Ramos (cell line): ENCODE measurements around the gene NEDD1.

Experiments
- in situ Hi-C: fragments of 300-500 bp; cut with MboI; formaldehyde crosslinking; loops from one replicate; pipeline ENCODE4 v1.14.3; 2022; ENCODE audit warnings: low sequenced_read_pairs; ENCODE audit not compliant: unreplicated experiment

NEDD1 gene

DNA sequence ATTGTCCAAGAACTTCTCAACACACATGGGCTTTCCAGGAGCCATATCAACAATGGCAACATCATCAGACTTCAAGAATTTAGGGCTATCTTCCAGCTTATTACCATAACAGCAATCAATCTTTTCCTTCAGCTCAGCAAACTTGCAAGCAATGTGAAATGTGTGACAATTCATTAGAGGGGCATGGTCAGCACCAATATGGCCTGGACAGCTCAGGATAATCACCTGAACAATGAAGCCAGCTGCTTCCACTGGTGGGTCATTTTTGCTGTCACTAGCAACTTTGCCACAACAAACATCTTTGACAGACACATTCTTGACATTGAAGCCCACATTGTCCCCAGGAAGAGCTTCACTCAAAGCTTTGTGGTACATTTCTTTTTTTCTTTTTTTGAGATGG is 5.9 kb upstream of the NEDD1 start:
- in situ Hi-C loops: no loop called here

DNA sequence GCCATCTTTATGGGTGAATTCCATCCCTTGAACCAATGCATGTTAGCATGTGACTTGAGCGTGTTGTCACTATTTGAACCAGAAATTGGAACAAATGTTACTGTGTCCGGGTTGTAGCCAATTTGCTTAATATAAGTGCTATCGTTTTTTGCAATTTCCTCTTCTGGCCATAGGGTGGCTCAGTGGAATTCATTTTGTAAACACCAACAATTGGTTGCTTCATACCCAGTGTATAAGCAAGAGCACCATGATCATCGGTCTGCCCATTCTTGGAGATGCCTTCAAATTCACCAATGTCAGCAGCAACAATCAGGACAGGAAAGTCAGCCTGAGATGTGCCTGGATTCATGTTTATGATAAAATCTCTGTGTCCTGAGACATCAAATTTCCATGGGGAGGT is 5.0 kb upstream of the NEDD1 start:
- in situ Hi-C loops: no loop called here

DNA sequence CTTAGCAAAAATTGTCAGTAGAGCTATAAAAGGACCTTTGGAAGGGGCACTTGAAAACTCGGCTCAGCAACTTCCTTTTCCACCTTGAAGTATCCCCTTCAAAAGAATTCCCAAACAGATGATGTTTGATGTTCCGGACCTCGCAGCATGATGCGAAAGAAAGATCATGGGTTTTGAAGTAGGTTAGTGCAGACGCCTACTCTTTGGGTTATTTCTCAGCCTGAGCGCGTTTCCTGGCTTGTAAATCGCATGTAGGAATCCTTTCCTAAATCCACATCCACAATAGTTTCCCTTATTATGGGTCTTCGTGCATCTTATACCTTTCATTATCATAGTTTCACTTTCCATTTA is 584 bp upstream of the NEDD1 start:
- in situ Hi-C loops: no loop called here

DNA sequence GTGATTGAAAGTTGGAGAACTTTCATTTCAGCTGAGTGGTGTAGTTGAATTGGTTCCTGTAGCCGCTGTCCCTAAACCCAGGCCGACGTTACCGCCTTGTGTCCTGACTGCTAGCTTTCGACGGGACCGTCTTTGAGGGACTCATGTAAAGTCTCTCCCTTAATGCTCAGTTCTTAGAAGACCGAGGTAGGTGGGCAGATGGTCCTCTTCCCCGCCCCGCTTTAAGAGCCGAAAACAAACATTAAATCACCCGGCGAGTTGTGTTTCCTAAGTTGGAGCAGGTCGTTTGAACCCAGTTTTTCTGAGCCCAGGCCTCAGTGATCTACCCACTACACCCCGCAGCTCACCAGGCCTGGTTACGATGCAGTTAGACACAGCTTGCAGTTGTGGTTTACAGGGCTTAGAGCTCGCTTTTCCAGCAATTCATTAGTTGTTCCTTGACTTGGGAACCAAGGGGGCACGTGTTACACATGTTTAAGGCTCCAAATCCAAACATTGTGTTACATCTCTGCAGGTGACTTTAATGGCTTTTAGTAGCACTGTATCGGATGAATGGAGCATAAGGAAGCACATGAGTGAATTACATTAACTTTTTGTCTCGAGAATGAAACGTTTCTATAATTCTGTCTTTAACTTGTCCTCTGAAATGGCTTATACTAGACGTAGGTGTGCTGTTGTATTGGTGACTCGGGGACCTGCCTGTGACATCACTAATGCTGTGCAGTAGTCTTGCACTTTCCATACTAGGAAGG is 790 bp downstream of the NEDD1 start:
- in situ Hi-C loops: no loop called here

DNA sequence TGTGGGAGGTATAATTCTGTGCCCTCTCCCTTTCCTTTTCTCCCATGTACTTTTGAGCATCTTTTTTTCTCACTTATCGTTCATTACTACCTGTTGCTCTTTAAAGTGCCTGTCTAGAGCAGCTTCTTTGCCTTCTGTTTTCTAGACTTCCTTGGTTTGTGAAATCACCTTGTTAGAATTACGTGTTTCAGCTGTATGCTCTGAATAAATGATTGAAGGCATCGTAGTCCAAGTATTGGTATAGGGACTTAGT is 1.3 kb downstream of the NEDD1 start:
- in situ Hi-C loops: no loop called here

DNA sequence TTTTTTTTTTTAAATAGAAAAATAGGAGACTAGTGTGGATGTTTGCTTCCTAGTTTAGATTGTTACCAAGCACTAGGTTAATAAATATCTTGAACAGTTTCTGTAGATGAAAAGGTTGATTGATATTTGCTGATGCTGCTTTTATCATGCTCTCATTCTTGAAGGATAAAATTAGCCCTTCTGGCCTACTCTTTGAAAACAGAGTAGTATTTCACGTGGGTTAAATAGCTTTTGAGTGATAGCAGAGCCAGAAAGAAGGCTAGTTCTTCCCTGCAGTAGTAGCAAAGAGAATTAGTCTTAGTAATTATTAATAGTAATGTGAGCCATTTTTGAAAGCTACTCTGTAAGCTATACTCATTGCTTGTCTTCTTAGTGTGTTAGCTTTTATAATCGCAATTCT is 5.2 kb downstream of the NEDD1 start:
- in situ Hi-C loops: no loop called here

DNA sequence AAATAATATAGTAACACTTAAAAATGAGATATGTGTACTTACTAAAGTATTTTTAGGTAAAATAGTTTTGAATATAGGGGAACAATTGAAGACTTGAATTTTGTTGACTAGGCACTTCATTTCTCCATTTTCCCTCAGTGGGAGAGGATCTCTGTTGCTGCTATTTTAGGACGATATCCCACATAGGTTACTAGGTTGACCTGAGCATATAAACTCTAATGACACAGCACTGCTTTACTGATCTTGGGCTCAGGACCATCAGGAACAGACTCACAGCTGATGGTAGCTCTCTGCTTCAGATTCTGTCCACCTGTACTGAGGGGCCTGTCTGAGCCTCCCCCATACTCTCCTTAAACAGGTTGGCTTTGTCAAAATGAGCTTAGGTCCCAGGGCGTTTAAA is 5.9 kb downstream of the NEDD1 start:
- in situ Hi-C loops: no loop called here

DNA sequence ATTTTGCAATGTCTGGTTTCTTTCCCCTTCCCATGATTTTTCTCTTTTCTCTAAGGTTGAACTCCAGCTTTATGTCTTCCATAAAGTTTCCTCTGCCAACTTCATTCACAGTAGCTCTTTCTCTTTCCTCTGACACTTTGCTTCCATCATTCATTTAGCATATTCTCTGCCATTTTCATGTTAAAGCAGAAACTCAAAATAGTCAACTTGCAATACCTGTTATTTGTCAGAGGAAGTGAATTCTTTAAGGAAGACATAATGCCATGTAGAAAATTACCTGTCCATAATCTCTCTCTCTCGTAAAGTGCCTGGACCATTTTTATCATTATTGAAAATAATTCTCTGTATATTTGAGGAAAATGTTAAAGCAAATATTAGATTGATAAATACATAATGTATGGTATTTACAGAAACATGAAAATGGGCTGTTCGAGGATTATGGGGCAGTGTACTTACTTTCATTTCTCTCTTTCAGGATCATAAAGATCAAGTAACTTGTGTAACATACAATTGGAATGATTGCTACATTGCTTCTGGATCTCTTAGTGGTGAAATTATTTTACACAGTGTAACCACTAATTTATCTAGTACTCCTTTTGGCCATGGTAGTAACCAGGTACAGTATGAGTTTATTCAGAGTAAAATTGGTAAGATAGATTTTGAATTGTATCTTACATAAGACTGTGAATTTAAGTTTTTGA is 12.6 kb downstream of the NEDD1 start:
- in situ Hi-C loops: no loop called here

DNA sequence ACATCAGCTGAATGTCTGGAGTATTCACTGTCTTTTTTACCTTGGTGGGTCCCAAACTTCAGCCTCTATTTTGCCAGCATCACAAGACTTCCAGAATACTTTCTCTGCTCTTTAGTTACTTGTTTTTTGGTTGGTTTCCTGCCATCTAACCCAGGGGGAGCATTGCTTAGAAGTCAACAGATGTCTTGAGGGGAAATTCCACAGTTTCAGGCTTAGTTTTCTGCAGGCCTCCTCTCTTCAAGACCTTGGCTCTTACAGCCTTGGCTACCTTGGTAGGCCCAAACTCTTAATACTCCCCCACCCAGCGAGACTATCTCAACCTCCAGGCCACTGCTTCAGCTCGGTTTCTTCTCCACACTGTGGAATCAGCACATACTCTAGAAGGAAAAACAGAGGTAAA is 41.7 kb downstream of the NEDD1 start:
- in situ Hi-C loops: no loop called here

DNA sequence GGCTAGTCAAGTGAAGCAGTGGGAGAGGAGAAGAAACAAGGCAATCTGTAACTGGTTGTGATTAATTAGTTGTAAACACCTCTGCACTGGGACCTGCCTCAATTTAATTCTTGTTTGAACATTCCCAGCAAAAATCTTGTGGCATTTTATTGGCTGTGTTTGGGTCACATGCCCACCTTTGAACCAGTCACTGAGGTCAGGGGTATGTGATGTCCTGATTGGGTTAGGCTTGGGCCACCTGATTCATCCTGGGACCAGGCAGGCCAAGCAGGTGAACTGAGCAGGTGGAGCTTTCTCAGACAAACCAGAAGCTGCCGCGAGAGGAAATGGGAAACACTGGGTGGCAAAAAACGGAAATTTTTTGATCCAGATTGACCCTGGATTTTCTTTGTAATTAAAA is 72.5 kb downstream of the NEDD1 start:
- in situ Hi-C loops: loop anchor here (25.0 kb wide), 1 partner anchor 1408 kb away; no protein-coding TSS in a partner anchor

DNA sequence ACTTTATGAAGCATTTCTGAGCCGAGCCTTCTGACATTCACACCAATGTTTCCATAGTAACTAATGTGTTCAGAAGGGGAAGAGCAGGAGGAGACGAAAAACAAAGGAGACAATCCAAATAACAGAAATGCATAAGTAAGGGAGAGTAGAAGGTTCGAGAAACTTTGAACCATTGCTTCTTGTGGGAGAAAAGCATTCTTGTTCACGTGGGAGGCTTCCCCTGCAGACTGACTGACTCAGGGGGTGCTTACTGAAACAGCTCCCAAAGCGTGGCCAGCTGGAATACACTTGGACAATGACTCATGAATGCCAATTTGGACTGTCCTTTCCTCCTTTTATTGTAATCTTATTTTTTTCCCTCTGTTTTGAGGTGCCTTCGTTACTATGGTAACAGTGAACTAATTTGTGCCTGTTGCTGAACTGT is 73.9 kb downstream of the NEDD1 start:
- in situ Hi-C loops: loop anchor here (10.0 to 25.0 kb wide), 2 partner anchors 396 to 1406 kb away; no protein-coding TSS in a partner anchor

DNA sequence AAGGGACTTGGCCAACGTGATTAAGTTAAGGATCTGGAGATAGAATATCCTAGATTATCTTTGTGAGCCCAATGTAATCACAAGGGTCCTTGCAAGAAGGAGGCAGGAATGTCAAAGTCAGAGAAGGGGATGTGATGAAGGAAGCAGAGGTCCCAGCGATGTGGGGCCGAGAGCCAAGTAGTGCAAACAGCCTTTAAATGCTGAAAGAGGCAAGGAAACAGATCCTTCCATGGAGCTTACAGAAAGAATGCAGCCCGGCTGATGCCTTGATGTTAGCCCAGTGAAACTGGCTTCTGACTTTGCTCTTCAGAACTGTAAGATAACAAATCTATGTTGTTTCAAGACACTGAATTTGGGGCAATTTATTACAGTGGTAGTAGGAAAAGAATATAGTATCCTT is 74.9 kb downstream of the NEDD1 start:
- in situ Hi-C loops: loop anchor here (10.0 to 25.0 kb wide), 2 partner anchors 397 to 1405 kb away; no protein-coding TSS in a partner anchor

DNA sequence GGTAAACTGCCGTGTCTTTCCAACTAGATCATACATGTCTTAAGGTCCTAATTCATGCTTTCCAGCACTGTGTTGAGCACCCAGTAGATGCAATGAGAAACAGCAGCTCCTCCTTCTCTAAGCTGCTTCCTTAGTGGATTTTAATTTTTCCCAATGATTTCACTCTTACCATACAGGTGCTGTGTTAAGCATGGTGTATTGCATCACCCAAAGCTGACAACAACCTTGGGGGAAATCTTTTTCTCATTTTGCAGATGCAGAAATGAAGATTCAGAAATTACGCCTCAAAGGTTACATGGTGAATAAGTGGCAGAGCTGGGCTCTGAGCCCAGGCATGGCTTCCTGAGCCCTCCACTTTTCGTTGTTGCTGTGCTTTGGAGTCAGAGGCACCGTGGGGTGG is 75.6 kb downstream of the NEDD1 start:
- in situ Hi-C loops: loop anchor here (10.0 to 25.0 kb wide), 2 partner anchors 398 to 1405 kb away; no protein-coding TSS in a partner anchor

DNA sequence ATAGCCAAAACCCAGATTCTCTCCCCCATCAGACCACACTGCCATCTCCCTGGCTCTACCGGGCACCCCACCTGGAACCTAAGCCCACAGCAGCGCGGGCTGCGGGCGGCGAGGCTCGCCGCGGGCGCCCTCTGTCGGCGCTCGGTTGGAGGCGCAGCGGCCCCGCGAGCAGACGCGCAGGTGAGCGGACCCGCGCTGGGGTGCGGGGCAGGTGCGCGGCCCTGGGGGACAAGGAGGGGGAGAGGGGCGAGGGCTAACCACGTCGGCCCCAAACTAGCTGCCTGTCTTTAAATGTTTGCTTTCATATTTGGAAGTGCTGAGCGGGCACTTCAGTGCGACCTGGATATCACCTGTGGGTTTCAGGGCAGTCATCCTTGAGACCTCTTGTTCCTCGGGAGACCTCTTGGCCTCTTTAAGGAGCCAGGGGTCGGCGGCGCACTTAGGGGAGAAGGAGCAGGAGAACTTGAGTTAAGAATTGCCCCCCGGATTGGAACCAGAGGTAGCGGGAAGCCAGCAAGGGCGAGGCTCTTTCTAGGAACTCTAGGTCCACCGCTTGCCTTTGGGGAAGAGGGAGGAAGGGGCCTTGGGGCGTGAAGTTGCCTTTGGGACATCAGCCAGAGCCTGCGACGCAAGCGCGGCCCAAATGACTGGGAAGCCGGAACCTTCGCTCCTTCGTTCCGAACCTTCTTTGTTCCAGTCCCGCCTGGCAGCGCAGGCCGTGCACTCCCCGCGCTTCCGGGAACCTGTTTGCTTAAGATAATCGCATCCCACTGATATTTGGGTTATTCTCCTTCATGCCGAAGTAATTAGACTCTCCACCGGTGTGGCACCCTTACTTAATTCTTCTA is 78.7 kb downstream of the NEDD1 start:
- in situ Hi-C loops: loop anchor here (10.0 to 25.0 kb wide), 2 partner anchors 401 to 1402 kb away; no protein-coding TSS in a partner anchor

DNA sequence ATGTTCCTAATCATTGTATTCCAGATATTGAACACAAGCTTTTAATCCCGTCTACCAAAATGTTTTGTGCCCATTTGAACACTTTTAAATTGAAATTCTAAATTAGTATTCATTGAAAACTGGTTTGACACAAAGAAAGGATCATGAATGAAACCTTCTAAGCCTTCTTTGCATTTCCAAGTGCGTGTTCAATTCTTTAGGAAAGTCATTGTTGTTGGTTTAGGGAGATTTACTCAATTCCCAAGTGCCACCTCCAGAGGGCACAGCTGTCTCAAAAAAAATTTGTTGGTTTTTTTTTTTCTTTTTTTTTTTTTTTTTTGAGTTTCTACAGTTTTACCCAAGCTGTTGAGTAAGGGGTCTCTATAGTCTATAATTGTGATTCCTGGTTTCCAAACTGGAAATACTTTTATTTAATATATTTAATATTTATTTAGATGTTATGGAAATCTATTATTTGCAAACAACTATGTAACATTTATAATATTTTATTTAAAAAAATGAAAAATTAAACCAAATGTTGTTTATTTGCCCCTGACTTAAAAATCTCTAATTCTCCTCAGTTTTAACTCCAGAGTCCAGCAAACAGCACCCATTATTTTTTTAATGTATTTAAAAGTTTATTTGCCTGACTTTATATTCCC is 79.9 kb downstream of the NEDD1 start:
- in situ Hi-C loops: loop anchor here (10.0 to 25.0 kb wide), 2 partner anchors 402 to 1400 kb away; no protein-coding TSS in a partner anchor

DNA sequence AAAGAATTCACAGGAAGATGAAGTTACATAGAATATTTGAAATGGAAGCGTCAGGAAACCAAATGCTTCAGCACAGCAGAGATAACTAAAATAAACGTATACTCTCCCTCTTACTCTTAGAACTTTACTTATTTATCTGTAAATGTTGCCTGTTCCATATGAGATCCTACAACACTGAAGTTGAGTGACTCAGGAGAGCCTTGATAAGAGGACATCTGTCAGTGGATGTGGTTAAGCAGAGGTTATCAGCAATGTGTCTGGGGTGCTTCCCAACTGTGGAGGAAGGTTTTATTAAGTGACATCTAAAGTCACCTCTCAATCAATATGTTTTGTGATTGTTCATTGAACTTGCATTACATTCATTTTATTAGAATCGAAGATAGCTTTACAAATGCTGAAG is 81.9 kb downstream of the NEDD1 start:
- in situ Hi-C loops: loop anchor here (10.0 to 25.0 kb wide), 2 partner anchors 404 to 1398 kb away; no protein-coding TSS in a partner anchor

DNA sequence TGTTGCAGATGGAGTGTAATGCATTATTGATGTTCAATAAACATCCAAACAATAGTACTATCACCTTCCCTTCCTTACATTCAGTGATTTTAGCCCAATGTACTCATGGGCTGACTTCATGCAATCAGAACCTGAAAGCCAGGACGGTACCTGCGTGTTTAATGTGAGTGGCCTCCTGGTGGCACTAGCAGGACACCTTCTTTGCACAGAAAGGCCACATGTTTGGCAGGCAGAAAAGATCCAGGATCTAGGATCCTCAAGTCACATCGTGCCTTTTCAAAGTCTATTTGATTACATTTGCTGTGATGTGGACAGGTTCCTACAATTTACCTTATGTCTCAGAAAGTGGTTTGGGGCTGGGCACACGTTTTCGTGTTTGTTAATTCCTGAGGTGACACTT is 82.9 kb downstream of the NEDD1 start:
- in situ Hi-C loops: loop anchor here (10.0 to 25.0 kb wide), 2 partner anchors 405 to 1397 kb away; no protein-coding TSS in a partner anchor

DNA sequence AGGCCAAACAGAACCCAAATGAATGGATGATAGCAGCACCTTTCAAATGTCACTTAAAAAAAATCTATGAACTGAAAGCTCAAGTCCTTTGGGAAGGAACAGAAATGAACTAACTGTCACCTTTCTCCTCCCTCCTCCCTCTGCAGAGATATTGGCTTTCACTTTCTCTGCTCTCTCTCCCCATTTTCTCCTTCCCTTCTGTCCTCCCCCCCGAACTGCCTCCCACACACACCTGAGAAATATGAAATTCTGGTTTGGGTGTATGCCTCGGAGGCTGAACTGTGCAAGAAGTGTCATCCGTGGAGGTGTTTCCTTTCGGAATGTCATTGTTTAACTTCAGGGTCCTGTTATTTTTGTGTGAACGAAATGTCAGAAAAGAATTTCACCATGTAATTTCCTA is 87.8 kb downstream of the NEDD1 start:
- in situ Hi-C loops: loop anchor here (25.0 kb wide), 1 partner anchor 1392 kb away; no protein-coding TSS in a partner anchor

DNA sequence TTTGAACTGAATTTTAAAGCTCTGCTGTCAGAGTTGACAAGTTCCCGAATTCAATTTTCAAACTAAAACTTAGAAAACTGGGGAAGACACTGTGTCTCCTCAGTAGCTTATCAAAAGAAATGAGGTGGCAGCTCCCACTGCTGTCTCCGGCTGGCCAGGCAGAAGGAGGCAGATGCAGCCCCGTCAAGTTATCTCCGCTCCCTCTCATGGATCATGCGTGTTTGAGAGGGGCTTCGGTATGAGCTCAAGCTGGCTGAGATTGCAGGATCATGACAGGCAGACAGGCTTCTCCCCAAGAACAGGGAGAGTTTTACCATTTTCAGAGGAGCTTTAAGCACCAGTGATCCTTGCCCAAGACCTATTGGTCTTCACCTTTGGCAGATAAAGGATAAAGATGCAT is 88.8 kb downstream of the NEDD1 start:
- in situ Hi-C loops: loop anchor here (25.0 kb wide), 1 partner anchor 1391 kb away; no protein-coding TSS in a partner anchor
